Measurements from ENCODE around the gene RIC8B. TPM values are rescaled to one million over a fixed set of nuclear protein-coding genes. Genes with fewer than 3 reads are reported as not detected.

Gene RIC8B
- polyA plus RNA-seq, 1 donor (not counting 4 experiments of a cell fraction or from before 2014, with no cell fraction given), result 6.8 TPM

DNA sequence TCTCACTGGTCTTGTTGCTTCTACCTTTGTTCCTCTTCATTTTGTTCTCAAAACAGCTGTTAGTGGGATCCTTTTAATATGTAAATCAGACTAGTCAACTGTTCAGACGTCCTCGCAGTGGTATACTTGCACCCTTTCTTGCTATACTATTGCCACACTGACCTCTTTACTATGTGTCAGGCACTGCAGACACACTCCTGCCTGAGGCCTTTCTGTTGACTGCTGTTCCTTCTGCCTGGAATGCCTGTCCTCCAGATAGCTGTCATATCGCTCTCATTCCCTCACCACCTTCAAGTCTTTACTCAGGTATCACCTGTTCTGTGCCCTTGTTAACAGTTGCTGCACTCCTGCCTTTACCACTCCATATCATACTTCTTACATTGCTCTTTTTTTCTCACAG, 91.2 kb downstream of the RIC8B start:
- FAIRE-seq, result no peak
- dilution Hi-C loops (cut with MboI; ENCODE audit: extremely low pct_ligation_motif_present, low sequenced_read_pairs), result no loop called here
- no peaks in the 10 kb centered on the region for H3K79me2 ChIP-seq (ENCODE audit: control insufficient read depth, insufficient read depth, low read length)

DNA sequence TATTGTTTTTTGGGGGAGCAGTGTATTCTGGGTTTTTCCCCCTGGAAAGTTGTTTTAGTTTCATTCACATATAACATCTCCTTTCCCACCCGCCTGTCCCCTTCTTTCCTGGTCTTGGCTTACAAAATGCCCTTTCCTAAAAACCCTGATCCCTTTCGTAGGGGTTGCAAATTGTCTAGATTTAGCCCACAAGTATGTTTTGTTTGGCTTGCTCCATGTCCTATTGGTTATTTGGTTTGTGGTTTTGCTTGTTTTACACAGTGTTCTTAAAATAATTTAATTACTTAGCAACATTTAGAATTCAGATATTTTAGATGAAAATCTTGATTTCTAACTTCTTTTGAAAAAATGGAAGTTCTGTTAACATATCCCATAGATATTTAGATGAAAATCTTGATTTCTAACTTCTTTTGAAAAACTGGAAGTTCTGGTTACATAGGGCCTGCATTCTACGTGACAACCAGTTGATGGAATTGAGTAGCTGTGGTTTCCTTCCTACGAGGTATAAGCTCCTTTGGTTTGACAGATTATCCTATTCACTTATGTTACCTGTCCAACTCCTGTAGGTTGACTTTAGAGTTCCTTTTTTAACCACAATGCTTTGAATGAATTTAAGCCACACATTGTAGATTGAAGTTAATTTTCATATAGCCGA, 92.1 kb downstream of the RIC8B start:
- Histone ChIP-seq H3K79me2 (ENCODE audit: control insufficient read depth, insufficient read depth, low read length) (no peaks in the 10 kb centered on the region), H3K9me3 (ENCODE audit: control insufficient read depth, low read depth, low read length) (no peaks in the 10 kb centered on the region), H3K27me3 (ENCODE audit: control insufficient read depth, extremely low read depth, insufficient read depth, low read length) (no peaks in the 10 kb centered on the region), H3K4me2 (ENCODE audit: control insufficient read depth, extremely low read depth, insufficient read depth, low read depth, low read length) (no peak overlapping the region), H3K4me1 (ENCODE audit: control insufficient read depth, extremely low read depth, insufficient read depth, low read length) (peaks cover 5% of the 10 kb centered on the region), H3K9ac (ENCODE audit: control insufficient read depth, extremely low read depth, insufficient read depth, low read length) (no peak overlapping the region), H3K27ac (ENCODE audit: control insufficient read depth, insufficient read depth, low read length) (no peak overlapping the region), H2AFZ (ENCODE audit: control insufficient read depth, low read length) (no peak overlapping the region), H3K4me3 (ENCODE audit: control insufficient read depth in 2 of 3, extremely low read depth in 1 of 3, insufficient read depth in 2 of 3, low read depth in 1 of 3, low read length in 3 of 3) (no peak overlapping the region), H3K36me3 (ENCODE audit: control insufficient read depth in 2 of 2, extremely low read depth in 1 of 2, insufficient read depth in 2 of 2, low read length in 2 of 2) (no peaks in the 10 kb centered on the region), H4K20me1 (ENCODE audit: control insufficient read depth, extremely low read depth, insufficient read depth, low read length) (no peaks in the 10 kb centered on the region), H3K9me1 (ENCODE audit: control insufficient read depth, extremely low read depth, insufficient read depth, low read length) (no peaks in the 10 kb centered on the region)
- no peak for TF ChIP-seq EZH2 (IDR thresholded peaks at IDR 0.05; ENCODE audit: low read length)
- TF ChIP-seq, protein P1, sequence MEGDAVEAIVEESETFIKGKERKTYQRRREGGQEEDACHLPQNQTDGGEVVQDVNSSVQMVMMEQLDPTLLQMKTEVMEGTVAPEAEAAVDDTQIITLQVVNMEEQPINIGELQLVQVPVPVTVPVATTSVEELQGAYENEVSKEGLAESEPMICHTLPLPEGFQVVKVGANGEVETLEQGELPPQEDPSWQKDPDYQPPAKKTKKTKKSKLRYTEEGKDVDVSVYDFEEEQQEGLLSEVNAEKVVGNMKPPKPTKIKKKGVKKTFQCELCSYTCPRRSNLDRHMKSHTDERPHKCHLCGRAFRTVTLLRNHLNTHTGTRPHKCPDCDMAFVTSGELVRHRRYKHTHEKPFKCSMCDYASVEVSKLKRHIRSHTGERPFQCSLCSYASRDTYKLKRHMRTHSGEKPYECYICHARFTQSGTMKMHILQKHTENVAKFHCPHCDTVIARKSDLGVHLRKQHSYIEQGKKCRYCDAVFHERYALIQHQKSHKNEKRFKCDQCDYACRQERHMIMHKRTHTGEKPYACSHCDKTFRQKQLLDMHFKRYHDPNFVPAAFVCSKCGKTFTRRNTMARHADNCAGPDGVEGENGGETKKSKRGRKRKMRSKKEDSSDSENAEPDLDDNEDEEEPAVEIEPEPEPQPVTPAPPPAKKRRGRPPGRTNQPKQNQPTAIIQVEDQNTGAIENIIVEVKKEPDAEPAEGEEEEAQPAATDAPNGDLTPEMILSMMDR (optimal IDR thresholded peaks at IDR 0.05 in 1 of 3, IDR thresholded peaks at IDR 0.05 in 1 of 3, conservative IDR thresholded peaks at IDR 0.05 in 1 of 3; ENCODE audit: extremely low read depth in 1 of 3, insufficient read depth in 2 of 3, low read length in 3 of 3), result no peak
- dilution Hi-C loops (cut with MboI; ENCODE audit: extremely low pct_ligation_motif_present, low sequenced_read_pairs), result no loop called here
- no peak for DNase-seq (ENCODE audit: low read depth, low spot score)
- FAIRE-seq, result no peak

More for the DNA sequence above, 91.2 kb downstream of the RIC8B start:
- H3K27me3 ChIP-seq (ENCODE audit: control insufficient read depth, extremely low read depth, insufficient read depth, low read length), result no peaks in the 10 kb centered on the region
- H3K4me3 ChIP-seq (ENCODE audit: control insufficient read depth in 2 of 3, extremely low read depth in 1 of 3, insufficient read depth in 2 of 3, low read depth in 1 of 3, low read length in 3 of 3), result no peak overlapping the region
- no peaks in the 10 kb centered on the region for H3K9me3 ChIP-seq (ENCODE audit: control insufficient read depth, low read depth, low read length)
- no peaks in the 10 kb centered on the region for H4K20me1 ChIP-seq (ENCODE audit: control insufficient read depth, extremely low read depth, insufficient read depth, low read length)
- H2AFZ ChIP-seq (ENCODE audit: control insufficient read depth, low read length), result no peak overlapping the region
- DNase-seq (ENCODE audit: low read depth, low spot score), result no peak
- H3K36me3 ChIP-seq (ENCODE audit: control insufficient read depth in 2 of 2, extremely low read depth in 1 of 2, insufficient read depth in 2 of 2, low read length in 2 of 2), result no peaks in the 10 kb centered on the region
- H3K9me1 ChIP-seq (ENCODE audit: control insufficient read depth, extremely low read depth, insufficient read depth, low read length), result no peaks in the 10 kb centered on the region
- TF ChIP-seq EZH2 (IDR thresholded peaks at IDR 0.05; ENCODE audit: low read length), result no peak
- TF ChIP-seq, protein P1 (optimal IDR thresholded peaks at IDR 0.05 in 1 of 3, IDR thresholded peaks at IDR 0.05 in 1 of 3, conservative IDR thresholded peaks at IDR 0.05 in 1 of 3; ENCODE audit: extremely low read depth in 1 of 3, insufficient read depth in 2 of 3, low read length in 3 of 3), result no peak
- no peak overlapping the region for H3K9ac ChIP-seq (ENCODE audit: control insufficient read depth, extremely low read depth, insufficient read depth, low read length)
- H3K4me2 ChIP-seq (ENCODE audit: control insufficient read depth, extremely low read depth, insufficient read depth, low read depth, low read length), result no peak overlapping the region
- H3K27ac ChIP-seq (ENCODE audit: control insufficient read depth, insufficient read depth, low read length), result no peak overlapping the region
- no peaks in the 10 kb centered on the region for H3K4me1 ChIP-seq (ENCODE audit: control insufficient read depth, extremely low read depth, insufficient read depth, low read length)

Measured in keratinocyte (primary cell).